HG03558 (cell line): ENCODE data around the gene TTC1.
"Not testable (repeated sequence)": the region's sequence is repeated elsewhere in the genome, so short reads cannot be mapped to it uniquely, and the experiment has no call there.

Experiments used
- ATAC-seq: cut with Tn5 transposase; IDR thresholded peaks from one replicate; pipeline ENCODE4 v1.9.1; 2021; ENCODE audit warnings: moderate number of reproducible peaks; ENCODE audit not compliant: unreplicated experiment; ENCODE audit errors: extremely low read depth

The TTC1 gene

DNA sequence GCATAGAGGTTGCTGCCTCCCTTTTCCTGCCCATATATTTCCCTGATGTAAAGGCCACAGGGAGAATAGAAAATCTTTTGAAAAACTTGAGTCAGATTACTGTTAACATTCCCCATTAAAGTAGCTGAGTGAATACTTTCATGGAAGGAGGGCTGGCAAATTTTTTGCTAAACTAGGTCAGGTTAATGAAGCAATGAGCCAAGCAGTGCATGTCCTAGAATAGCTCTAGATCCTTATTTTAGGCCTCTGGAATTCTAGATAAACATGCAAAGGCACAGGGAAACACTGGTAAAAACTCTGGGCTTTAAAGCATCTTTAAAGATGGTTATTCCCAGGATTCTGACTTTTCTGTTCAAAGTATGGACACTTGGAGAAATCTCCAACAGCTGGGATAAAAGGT lies 27.9 kb downstream of the TTC1 start:
- no peak for ATAC-seq

DNA sequence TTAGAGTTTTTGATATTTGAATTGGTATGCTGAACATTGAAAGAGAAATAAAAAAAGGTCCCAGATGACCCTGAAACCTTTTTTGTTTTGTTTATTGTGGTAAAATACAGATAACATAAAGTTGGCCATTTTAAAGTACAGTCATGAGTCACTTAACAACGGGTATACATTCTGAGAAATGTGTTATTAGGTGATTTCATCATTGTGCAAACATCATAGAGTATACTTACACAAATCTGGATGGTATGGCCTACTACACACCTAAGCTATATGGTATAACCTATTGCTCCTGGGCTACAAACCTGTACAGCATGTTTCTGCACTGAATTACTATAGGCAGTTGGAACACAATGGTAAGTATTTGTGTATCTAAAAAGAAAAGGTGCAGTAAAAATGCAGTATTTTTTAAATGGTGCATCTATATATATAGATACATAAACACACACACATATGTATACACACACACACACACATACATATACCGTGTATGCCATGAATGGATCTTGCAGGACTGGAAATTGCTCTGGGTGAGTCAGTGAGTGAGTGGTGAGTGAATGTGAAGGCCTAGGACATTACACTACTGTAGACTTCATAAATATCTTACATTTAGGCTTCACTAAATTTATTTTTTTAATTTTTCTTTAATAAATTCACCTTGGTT lies 31.0 kb downstream of the TTC1 start:
- ATAC-seq, result no peak

DNA sequence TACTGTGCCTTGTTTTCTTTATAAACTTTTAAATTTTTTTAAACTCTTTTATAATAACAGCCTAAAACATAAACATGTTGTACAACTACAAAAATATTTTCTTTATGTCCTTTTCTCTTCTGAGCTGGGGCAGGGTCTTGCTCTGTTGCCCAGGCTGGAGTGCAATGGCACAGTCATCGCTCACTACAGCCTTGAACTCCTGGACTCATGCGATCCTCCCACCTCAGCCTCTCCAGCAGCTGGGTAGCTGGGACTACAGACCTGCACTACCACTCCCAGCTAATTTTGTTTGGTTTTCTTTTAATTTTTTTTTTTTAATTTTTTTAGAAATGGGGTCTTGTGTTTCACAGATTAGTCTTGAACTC lies 31.5 kb downstream of the TTC1 start:
- no peak for ATAC-seq

DNA sequence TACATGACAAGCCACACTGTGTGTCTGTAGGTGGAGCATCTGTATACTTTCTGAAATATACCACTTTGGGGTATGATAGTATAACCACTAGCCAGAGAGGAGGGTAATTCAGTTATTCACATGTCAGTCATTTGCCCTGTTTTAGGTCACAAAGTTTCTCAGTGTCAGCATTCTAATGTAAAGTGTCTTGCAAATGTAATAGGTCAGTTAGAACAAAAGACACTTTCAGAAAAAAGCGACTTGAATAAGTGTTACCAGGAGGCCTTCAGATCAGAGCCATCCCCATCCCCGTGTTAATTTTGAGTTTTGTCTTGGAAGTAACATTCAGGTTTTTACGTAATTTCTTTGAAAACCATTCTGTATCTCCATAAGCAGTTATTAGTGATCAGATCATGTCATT lies 33.7 kb downstream of the TTC1 start:
- no peak for ATAC-seq

DNA sequence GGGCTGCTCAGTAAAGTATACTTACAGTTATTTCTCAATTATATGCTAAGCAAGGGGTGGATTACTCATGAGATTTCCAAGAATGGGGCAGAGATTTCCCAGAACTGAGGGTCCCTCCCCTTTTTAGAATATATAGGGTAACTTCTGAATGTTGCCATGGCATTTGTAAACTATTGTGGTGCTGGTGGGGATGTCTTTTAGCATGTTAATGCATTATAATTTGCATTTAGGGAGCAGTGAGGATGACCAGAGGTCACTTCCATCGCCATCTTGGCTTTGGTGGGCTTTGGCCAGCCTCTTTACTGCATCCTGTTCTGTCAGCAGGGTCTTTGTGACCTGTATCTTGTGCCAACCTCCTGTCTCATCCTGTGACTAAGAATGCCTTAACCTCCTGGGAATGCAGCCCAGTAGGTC lies 35.5 kb downstream of the TTC1 start:
- no peak for ATAC-seq

DNA sequence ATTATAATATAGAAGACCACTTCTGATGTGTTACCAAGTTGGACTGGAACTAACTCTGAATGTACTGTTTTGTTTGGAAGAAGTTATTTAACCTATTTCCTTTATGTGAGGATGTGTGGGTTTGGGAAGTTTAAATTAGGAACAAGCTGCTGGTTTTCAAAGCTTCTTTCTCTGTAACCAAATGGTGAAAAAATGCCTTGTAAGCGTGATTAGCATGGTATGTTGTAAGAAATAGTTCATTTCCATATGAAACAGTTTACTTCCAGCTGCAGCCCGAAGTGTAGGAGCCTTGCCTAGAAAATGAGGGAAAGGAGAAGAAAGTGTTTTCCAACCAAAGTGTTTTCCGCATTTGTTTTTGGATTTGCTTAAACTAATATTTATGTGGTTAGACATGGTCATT lies 36.0 kb downstream of the TTC1 start:
- no peak for ATAC-seq

DNA sequence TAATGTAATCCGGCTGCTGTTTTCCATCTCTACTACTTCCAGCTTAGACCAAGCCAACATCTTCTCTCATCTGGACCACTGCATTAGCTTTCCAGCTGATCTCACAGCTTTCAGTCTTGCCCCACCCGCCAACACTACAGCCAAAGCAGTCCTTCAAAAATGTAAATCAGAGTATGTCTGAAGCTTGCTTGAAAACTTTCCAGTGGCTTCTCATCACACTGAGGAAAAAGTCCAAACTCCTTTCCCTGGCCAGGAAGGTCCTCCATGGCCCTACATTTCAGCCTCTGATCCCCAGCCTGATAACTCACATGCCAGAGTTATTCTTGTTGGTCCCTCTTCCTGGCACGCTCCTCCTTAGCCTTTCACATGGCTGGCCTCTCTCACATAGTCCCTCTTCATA lies 38.5 kb downstream of the TTC1 start:
- ATAC-seq, result no peak

DNA sequence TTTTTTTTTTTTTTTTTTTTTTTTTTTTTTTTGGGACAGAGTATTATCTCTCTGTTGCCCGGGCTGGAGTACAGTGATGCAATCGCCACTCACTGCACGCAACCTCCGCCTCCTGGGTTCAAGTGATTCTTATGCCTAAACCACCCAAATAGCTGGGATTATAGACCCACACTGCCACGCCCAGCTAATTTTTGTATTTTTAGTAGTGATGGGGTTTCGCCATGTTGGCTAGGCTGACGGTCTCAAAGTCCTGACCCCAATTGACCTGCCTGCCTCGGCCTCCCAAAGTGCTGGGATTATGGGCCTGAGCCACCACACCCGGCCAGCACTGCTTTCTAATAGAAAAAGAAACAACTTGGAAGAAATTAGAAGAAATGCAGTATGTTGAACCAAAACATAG lies 39.2 kb downstream of the TTC1 start:
- no peak for ATAC-seq

DNA sequence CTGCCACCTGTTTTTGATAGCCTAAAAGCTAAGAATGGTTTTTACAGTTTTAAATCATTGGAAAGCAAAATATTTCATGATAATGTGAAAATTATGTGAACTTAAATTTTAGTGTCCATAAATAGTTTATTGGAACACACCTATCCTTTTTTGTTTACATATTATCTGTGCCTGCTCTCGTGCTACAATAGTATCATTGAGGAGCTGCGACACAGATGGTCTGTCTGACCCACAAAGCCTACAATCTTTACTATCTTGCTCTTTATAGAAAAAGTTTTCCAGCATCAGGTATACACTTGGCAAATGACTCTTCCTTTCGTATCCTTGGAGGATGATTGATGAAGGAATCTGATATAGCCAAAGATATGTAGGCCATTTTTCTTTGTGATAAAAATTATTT lies 40.2 kb downstream of the TTC1 start:
- ATAC-seq, result no peak

DNA sequence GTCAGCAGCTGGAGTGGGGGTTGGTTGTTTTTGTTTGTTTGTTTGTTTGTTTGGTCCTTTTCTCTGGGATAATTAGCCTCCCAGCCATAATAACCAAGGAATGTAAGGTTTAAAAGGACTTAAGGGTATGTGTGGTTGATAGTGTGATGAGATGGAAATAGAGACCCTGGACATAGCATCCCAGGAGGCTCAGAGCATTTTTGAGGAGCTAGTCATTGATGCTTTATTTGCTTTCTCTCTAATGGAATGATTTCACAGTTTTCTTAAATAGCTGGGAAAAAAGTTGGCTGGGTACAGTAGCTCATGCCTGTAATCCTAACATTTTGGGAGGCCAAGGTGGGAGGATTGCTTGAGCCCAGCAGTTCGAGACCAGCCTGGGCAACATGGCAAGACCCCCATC lies 45.1 kb downstream of the TTC1 start:
- ATAC-seq, result no peak

DNA sequence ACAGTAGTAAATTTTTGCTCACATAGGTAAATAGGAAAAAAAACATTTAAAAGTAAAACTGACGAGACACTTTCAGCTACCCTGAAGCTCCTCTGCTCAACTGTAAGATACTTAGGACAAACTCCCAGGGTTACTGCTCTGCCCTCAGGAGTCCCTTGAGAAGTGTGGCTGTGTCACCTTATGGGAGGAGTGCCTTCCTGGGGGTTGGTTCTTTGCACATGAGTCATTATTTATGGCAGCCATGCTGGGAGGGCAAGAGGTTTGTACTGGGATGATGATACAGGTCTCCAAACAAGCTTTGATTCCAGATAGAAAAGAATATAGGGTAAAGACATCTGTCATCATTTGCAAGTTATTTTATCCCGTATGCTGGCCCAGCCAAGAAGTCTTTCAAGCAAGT lies 45.9 kb downstream of the TTC1 start:
- ATAC-seq, result no peak

DNA sequence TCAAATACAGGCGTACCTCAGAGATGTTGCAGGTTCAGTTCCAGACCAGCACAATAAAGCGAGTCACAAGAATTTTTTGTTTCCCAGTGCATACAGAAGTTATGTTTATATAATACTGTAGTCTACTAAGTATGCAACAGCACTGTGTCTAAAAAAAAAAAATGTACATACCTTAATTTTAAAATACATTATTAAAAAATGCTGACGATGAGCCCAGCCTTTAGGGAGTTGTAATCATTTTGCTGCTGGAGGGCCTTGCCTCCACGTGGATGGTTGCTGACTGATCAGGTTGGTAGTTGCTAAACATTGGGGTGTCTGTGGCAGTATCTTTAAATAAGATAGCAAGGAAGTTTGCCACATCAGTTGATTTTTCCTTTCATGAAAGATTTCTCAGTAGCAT lies 48.3 kb downstream of the TTC1 start:
- ATAC-seq, result no peak

DNA sequence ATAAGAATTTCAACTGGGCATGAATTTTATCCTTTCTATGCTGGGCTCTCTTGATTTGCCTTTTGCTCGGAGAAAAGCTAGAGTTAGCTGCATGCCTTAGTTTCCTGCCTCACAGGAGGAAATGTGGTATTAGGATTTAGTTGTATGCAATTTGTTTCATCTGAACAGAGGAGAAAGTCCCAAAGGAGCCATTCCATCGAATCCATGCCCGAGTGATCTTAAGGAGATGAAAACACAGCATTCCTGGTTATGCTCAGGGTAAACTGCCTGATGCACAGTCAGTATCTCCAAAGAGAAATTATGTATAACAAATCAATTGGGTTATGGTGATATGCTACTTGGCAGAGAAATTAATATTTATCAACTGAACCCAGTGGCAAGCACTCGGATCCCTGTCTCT lies 51.1 kb downstream of the TTC1 start:
- no peak for ATAC-seq

DNA sequence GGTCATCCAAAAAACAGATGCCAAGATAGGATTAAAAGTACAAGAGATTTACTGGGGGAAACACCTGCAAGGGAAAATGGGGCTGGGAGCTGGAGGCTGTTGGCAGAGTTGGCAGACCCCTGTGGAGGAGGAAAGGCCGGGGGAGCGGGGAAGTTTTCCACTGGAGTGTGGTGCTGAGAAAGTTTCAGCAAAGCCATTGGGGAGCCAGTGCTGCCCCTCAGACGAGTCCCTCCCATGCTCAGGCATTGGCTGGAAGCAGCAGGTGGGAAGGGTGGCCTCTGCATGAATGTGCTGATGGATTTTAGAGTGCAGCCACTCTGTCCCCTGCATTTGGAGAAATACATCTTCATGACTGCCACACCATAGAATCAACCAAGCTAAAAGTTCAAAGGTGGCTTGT lies 52.8 kb downstream of the TTC1 start:
- ATAC-seq, result no peak

DNA sequence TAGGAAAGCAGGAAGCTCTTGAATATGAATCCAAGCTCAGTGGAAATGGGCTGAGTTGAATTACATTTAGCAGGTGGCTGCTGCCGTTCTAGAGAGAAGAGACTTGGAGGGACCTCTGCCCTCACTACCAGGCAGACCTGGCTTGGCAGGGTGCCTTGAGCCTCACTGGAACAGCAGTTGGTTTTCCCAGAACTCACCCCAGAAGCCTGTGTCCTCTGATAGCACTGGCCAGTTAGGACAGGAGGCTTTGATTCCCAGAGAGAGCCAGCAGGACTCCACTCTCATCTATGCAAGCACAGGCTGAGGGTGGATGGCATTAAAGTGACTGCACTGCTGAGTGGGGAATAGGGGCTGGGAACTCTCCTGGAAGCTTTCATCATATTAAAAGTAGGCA lies 55.5 kb downstream of the TTC1 start:
- ATAC-seq, result no peak

DNA sequence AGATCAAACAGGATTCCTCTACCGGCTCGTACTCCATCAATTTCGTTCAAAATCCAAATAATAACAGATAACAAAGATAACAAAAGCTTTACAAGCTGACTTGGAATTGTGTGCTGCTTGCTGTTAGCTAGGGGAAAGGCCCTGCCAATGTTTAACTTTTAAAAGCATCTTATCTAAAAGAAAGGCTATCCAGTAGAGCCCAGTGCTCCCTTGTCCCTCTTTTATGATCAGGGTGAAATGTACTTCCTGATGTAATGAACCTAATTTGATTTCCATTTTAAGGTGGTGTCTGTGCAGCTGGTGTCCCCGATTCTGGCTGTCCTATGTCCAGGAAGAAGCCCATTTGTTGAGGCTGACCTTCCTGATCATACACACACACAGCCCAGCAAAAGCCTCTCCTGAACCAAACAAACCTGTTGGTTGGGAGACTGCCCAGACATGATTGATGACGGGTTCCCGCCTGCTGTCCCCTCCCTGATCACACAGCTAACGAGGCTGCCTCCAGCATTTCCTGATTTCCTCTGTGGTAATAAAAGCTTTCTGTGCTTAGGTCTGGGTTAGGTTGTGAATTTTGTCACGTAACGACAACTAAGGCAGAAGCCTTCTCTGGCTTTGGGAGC lies 56.2 kb downstream of the TTC1 start:
- no peak for ATAC-seq

DNA sequence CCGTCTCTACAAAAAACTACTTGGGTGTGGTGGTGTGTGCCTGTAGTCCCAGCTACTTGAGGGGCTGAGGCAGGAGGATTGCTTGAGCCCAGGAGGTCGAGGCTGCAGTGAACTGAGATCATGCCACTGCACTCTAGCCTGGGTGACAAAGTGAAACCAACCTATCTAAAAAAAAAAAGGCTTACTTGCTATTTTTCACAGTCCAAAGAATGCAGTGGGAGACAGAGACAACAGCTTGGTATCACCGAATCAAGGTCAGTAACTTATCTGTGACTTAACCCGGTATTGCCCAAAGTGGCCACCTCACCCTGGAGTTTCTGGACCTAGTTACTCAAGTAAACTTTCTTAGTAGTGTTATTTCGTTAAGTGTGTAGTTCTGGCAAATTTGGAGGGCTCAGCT lies 60.2 kb downstream of the TTC1 start:
- ATAC-seq, result not testable (repeated sequence)

DNA sequence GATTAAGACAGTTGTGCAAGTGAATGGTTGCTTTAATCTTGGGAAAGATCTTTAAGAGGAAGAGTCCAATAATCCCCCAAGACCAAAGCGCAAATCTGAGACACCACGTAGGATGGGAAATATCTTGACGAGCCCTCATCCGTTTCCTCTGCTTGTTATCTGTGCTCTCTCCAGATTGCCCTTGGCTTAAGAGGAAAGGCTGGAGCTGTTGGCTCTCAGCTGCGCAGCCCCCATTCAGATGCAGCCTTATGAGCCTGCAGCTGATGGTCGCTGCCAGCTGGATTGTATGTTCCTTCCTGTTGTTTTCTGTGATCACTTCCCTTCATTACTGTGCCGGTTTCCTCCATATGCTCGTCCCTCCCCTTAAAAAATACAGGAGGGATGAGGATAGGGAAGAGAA lies 62.6 kb downstream of the TTC1 start:
- no peak for ATAC-seq

DNA sequence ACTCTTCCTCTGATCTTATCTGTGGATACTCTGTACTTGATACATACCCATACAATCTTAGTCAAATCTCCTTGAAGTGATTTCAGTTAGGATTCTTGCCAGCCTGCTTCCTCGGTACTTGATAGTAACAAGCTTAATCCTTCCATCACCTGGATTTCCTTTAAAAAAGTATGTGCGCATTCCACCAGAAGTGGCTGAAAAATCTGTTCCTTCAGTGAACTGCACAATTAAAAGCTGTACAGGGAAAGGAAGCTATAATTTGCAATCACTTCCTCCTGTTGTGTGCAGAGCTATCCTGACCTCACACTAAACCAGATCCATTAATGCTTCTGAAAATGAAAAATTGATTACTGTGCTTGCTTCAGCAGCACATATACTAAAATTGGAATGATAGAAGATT lies 63.0 kb downstream of the TTC1 start:
- no peak for ATAC-seq

DNA sequence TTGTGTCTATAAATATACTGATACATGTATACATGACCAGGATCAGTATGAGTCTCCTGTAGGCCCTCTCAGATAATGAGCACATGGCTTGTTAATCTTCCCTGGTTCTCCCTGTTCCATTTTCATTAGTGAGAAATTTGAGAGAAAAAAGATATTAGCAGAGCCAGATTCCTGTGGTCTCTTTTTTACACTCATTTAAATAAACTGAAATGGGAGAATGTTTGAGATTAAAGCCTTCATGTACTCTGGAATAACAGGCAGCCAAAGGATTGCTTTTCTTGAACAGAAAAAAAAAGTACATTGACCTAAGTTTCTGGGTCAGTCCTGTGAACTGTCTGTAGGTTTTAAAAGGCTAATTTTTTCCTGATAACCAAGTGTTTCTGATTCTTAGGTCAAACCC lies 66.1 kb downstream of the TTC1 start:
- ATAC-seq, result no peak

DNA sequence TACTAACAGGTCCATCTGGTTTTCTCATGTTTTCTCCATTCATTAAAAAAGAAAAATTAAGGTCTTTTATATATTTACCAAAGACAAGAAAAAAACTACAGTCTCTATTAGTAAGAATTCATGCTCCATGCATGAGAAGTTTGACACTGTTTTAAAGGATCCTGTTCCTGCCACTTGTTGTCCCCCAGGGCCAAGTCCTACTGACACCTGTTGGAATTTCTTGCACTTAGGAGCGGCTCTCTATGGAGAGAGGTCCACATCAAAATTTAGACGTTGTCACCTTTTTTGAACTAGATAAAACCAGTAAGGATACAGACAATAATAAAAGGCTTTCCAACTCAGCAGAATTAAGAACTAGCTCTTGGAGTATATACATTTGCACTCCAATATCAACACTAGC lies 68.1 kb downstream of the TTC1 start:
- no peak for ATAC-seq

DNA sequence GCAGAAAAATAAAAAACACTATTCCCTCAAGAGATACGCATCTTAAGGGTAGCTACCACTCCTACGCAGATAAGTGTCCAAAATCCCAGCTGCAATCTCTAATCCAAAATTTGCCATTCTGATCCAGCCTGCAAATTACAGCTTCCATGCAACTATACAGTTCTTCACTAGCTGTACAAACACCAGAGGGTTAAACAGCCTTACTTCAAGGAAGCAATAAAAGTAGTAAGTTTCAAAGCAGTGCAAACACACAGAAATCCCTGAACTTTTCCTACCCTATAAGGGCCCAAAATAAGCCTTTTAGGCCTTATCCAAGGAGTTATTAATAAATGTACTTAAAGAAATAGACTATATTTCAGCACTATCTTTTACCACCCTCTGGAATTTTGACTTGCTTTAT lies 70.8 kb downstream of the TTC1 start:
- no peak for ATAC-seq

DNA sequence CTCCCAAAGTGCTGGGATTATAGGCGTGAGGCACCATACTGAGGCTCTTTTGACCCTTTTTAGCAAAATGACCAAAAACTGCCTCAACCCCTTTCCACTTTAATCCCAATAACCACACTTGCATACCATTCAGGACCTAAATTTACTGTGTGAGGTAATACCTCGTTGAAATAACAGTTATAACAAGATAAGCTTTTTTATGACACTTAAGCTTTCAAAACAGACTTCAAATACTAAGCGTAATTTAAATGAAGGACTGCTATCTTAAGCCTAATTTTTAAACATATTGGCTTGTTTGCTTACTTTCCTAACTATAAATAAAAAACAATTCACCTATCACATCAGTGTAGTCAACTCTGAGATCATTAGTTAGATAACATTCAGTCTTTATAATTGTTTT lies 72.6 kb downstream of the TTC1 start:
- no peak for ATAC-seq
